Neural cell (in vitro differentiated cells): Measurements from ENCODE around the gene IRF2BP2.

Experiments
- EZH2 ChIP-seq: fragments of 200-600, 300-800 bp; shearing (Covaris generic), sonication (generic); IDR thresholded peaks from 2 replicates; pipeline ENCODE4 v1.6.1; 2014; ENCODE audit warnings: antibody characterized with exemption, low read length, borderline replicate concordance, mild to moderate bottlenecking; ENCODE audit not compliant: insufficient read depth, poor library complexity, severe bottlenecking
- MXI1 ChIP-seq: fragments of 450-650 bp; conservative IDR thresholded peaks from 2 replicates; pipeline ENCODE4 v1.6.1; 2014; ENCODE audit warnings: antibody characterized with exemption, mild to moderate bottlenecking; ENCODE audit not compliant: poor library complexity, severe bottlenecking
- POLR2AphosphoS5 ChIP-seq: IDR thresholded peaks from 2 replicates; pipeline ENCODE4 v1.6.1; 2012
- SMC3 ChIP-seq: fragments of 450-650 bp; conservative IDR thresholded peaks from 2 replicates; pipeline ENCODE4 v1.6.1; 2014; ENCODE audit warnings: antibody characterized with exemption, mild to moderate bottlenecking, moderate library complexity; ENCODE audit not compliant: poor library complexity
- TF ChIP-seq, protein P1 (sequence below): fragments of 450-650 bp; IDR thresholded peaks from 2 replicates; pipeline ENCODE4 v1.5.1; 2014; ENCODE audit warnings: antibody characterized with exemption, mild to moderate bottlenecking, moderate library complexity; ENCODE audit not compliant: poor library complexity, severe bottlenecking
- TF ChIP-seq, protein P2 (sequence below): IDR thresholded peaks from 2 replicates; pipeline ENCODE4 v1.6.1; 2012; ENCODE audit warnings: borderline replicate concordance

DNA sequence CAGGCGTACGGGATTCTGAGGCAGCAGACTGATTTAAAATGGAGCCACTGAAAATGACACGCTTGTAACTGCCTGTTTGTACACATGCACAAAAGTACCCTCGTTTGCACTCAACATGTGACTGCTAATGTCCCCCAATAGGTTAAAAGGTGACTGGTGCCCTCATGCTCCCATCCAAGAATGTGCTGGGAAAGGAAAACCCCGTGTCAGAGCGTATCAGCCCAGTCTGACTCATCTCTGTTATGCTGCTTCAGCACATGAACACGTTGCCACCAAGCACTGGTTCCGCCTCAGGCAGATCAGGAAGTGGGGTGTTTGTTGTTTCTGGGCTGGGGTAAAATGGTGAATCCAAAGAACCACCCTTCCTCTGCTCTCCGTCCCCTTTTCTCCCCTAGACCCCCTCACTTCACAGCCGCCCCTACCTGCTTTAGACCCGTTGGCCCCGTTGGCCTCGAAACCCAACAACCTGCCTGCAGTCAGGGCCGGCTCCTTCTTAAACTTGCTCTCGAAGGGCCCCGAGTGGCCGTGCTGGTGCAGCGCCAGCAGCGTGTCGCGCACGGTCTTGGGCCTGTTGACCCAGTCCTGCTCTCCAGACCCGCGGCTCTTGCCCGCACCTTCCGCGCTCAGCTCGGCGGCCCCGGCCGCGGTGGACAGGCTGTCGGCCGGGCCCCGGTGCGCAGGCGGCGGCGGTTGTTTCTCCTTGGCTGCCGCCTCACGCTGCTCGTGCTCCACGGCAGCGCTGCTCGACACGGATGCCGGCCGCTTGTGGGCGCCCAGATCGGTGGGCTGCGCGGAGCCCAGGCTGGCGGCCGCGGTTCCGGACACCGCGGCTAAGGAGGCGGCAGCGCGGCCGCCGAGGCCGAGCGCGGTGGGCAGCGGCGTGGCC lies 1.7 kb downstream of the IRF2BP2 start:
- TF ChIP-seq EZH2 (no peak), SMC3 (peak; percentile 65), MXI1 (peak; percentile 83), POLR2AphosphoS5 (peak; percentile 7)
- TF ChIP-seq, protein P1, sequence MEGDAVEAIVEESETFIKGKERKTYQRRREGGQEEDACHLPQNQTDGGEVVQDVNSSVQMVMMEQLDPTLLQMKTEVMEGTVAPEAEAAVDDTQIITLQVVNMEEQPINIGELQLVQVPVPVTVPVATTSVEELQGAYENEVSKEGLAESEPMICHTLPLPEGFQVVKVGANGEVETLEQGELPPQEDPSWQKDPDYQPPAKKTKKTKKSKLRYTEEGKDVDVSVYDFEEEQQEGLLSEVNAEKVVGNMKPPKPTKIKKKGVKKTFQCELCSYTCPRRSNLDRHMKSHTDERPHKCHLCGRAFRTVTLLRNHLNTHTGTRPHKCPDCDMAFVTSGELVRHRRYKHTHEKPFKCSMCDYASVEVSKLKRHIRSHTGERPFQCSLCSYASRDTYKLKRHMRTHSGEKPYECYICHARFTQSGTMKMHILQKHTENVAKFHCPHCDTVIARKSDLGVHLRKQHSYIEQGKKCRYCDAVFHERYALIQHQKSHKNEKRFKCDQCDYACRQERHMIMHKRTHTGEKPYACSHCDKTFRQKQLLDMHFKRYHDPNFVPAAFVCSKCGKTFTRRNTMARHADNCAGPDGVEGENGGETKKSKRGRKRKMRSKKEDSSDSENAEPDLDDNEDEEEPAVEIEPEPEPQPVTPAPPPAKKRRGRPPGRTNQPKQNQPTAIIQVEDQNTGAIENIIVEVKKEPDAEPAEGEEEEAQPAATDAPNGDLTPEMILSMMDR = no peak
- TF ChIP-seq, protein P2, sequence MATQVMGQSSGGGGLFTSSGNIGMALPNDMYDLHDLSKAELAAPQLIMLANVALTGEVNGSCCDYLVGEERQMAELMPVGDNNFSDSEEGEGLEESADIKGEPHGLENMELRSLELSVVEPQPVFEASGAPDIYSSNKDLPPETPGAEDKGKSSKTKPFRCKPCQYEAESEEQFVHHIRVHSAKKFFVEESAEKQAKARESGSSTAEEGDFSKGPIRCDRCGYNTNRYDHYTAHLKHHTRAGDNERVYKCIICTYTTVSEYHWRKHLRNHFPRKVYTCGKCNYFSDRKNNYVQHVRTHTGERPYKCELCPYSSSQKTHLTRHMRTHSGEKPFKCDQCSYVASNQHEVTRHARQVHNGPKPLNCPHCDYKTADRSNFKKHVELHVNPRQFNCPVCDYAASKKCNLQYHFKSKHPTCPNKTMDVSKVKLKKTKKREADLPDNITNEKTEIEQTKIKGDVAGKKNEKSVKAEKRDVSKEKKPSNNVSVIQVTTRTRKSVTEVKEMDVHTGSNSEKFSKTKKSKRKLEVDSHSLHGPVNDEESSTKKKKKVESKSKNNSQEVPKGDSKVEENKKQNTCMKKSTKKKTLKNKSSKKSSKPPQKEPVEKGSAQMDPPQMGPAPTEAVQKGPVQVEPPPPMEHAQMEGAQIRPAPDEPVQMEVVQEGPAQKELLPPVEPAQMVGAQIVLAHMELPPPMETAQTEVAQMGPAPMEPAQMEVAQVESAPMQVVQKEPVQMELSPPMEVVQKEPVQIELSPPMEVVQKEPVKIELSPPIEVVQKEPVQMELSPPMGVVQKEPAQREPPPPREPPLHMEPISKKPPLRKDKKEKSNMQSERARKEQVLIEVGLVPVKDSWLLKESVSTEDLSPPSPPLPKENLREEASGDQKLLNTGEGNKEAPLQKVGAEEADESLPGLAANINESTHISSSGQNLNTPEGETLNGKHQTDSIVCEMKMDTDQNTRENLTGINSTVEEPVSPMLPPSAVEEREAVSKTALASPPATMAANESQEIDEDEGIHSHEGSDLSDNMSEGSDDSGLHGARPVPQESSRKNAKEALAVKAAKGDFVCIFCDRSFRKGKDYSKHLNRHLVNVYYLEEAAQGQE = peak; percentile 70
